Measurements from ENCODE around the gene ALPL. TPM values are rescaled to one million over a fixed set of nuclear protein-coding genes. Genes with fewer than 3 reads are reported as not detected.
A peak's percentile ranks its signal among the peaks of the same experiment; 100 is the strongest.

ALPL gene
- polyA plus RNA-seq, 10 donors = 2.1 to 5.0 (median 3.6) TPM

- DNase-seq = no peak
Measured at GRCh38 chr1:21598904-21599303, 89.7 kb downstream of the ALPL start.

GRCh38 chr1:21599402-21599801 is 90.2 kb downstream of the ALPL start:
- DNase-seq = no peak

GRCh38 chr1:21601278-21602048 is 92.2 kb downstream of the ALPL start:
- no peak for DNase-seq

- DNase-seq = no peak
Measured at GRCh38 chr1:21603177-21604138, 94.2 kb downstream of the ALPL start.

GRCh38 chr1:21604208-21604957 is 95.2 kb downstream of the ALPL start:
- DNase-seq = no peak

- no peak for DNase-seq
Measured at GRCh38 chr1:21605012-21605715, 95.9 kb downstream of the ALPL start.

- DNase-seq = no peak
Measured at GRCh38 chr1:21605964-21606705, 96.9 kb downstream of the ALPL start.

GRCh38 chr1:21607549-21608529 is 98.6 kb downstream of the ALPL start:
- peak in 2 of 3 donors; percentile 40 to 65 for DNase-seq

GRCh38 chr1:21608798-21609197 is 99.6 kb downstream of the ALPL start:
- DNase-seq = no peak

GRCh38 chr1:21610027-21610426 is 100.8 kb downstream of the ALPL start:
- DNase-seq = no peak

- DNase-seq = no peak
Measured at GRCh38 chr1:21610989-21611785, 102.0 kb downstream of the ALPL start.

GRCh38 chr1:21612057-21612456 is 102.8 kb downstream of the ALPL start:
- DNase-seq = no peak

GRCh38 chr1:21613072-21613867 is 104.0 kb downstream of the ALPL start:
- no peak for DNase-seq

GRCh38 chr1:21614419-21615115 is 105.3 kb downstream of the ALPL start:
- DNase-seq = no peak

- no peak for DNase-seq
Measured at GRCh38 chr1:21616372-21616771, 107.1 kb downstream of the ALPL start.

- DNase-seq = no peak
Measured at GRCh38 chr1:21617126-21617738, 108.0 kb downstream of the ALPL start.

- no peak for DNase-seq
Measured at GRCh38 chr1:21618059-21618458, 108.8 kb downstream of the ALPL start.
